CD4-positive, alpha-beta T cell treated with Interleukin-21 for 1 hour (primary cell): ENCODE data around the gene TPRN.

Experiments
- DNase-seq: peaks from one replicate; pipeline ENCODE4 v3.0.0-alpha.2; 2020

The TPRN gene

DNA sequence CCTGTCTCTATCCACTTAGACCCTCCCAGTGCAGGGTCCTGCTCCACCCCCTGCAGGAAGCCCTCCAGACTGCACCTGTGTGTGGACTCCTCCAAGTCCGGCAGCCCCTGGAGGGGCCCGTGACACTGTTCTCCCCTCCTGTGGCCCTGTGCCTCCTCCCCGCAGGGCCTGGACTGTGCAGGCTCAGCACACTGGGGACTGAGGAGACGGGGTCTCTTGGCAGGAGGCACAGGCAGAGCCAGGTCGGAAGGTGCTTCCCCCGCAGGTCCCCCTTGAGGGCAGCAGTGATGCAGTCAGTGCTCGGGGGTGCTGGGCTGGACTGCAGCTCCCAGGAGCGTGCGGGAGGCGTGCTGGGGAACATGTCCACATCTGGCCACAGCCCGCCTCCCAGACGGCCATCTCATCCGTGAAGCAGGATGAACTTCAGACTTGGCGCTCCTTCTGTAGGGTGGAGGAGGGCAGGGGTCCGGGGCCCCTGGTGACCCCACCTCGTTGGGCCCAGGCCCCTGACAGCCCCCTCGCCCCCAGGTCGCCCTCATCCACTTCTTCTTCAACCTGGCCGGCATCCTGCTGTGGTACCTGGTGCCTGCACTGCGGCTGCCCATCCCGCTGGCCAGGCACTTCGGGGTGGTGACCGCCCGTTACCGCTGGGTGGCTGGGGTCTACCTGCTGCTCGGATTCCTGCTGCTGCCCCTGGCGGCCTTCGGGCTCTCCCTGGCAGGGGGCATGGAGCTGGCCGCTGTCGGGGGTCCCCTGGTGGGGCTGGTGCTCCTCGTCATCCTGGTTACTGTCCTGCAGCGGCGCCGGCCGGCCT lies 35.1 kb upstream of the TPRN start:
- no peak for DNase-seq

DNA sequence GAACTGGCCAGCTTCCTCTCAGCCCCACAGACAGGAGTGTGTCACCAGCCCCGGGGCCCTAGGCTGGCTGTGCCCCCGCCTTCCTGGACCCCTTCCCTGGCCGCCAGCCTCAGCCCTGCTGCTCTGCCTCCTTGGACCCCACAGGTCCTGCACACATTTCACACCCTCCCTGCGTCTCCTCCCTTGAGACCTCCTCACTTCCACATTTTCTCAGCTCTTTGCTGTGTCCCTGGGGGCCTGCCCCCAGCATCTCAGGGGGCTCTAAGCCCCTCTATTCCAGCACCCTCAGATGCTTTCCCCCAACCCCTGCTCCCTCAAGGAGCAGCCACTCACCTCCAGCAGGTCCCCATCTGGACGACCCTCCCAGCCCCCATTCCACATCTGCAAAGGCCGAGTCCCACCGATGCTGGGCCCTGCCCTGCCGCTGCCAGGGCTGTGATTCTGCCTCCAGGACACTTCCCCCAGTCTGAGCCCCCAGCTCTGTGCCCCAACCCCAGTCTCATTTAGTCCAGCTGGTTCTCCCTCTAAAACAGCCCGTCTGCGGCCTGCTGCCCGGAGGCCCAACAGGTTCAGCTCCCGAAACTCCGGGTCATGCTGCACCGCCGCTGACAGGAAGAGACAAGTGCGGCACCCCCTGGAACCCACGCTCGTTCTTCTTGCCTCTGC lies 34.4 kb upstream of the TPRN start:
- DNase-seq: no peak

DNA sequence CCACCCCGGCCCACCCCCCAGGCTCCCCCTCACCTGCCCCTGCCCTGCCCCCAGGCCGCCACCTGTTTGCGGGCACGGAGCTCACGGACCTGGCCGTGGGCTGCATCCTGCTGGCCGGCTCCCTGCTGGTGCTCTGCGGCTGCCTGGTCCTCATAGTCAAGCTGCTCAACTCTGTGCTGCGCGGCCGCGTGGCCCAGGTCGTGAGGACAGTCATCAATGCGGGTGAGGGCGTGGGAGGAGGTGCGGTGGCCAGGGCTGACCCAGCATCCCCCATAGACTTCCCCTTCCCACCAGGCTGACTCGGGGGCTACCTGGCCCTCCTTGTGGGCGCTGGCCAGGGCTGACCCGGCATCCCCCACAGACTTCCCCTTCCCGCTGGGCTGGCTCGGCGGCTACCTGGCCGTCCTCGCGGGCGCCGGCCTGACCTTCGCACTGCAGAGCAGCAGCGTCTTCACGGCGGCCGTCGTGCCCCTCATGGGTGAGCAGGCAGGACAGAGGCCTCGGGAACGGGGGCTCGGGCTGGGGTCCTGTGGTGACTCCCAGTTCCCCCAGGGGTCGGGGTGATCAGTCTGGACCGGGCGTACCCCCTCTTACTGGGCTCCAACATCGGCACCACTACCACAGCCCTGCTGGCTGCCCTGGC lies 33.6 kb upstream of the TPRN start:
- no peak for DNase-seq

DNA sequence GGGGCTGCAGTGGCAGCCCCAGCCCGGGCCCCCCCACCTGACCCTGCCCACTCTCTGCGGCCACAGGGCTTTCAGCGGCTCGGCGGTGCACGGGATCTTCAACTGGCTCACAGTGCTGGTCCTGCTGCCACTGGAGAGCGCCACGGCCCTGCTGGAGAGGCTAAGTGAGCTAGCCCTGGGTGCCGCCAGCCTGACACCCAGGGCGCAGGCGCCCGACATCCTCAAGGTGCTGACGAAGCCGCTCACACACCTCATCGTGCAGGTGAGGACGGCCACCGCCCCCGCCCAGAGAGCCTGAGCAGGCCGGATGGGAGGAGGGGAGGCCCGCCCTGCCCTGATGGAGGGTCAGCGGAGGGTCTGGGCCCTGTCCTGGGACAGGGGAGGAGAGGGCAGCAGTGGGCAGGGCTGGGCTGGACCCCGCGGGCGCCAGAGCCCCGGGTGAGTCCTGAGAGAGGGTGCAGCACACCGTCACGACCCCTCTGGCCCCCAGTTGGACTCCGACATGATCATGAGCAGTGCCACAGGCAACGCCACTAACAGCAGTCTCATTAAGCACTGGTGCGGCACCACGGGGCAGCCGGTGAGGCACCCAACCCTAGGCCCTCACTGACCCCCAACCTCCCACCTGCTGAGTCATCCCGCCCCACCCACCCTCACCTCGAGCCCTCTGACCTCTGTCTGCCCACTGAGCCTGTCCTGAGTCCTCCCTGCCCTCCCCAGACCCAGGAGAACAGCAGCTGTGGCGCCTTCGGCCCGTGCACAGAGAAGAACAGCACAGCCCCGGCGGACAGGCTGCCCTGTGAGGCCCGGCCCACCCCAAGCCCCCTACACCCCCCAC lies 32.8 kb upstream of the TPRN start:
- DNase-seq: no peak

DNA sequence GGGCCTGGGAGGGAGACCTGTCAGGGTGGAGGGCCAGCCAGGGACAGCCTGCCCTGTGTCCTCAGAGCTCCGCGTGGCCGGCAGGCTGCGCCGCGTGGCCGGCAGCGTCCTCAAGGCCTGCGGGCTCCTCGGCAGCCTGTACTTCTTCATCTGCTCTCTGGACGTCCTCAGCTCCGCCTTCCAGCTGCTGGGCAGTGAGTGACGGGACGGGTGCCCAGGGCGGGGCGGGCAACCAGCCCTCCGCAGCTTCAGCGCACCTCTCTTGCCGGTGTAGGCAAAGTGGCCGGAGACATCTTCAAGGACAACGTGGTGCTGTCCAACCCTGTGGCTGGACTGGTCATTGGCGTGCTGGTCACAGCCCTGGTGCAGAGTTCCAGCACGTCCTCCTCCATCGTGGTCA lies 32.0 kb upstream of the TPRN start:
- DNase-seq: no peak

DNA sequence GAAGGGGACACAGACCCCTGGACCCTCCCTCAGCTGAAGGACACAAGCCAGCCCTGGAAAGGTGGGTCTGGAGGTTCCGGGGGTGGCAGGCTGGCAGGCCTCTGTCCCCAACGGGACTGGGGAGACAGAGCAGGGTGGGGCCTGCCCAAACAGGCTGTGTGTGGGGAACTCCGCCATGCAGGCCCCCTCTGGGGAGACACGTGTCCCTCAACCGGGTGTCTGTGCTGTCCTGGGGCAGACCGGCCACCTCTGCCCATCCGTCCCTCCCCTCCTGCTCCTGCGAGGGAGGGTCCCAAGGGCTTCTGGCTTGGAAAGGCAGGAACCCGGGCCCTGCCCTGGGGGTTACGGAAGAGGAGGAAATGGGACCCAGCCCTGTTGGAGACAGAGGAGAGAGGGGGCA lies 31.6 kb upstream of the TPRN start:
- DNase-seq: no peak

DNA sequence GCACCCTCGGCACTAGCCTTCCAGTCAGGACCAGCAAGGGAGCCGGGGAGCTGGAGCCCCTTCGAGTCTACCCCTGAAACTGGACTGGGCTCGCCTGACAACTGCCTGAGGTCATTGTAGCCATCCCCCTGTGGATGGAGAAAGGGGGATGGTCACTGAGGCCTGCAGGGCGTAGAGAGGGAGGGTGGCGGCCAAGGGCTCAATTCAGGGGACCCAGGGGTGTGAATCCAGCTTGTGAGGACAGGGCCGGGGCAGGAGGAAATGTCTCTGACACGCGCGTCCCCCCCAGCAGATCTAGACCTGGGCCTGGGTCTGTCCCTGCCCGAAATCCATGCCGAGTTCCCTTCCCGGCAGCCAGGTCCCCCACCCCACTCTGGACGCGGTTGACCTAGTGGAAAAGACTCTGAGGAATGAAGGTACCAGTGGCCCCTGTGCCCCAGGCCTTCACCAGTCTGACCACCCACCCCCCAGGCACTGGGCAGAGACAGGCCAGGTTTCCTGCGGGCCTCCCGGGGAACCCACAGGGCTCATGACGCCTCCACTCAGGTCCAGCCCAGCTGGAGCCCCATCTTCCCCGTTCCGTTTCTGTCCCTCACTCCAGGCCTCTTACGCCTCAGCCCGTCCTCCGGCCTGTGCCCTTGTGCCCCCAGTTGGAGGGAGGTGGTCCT lies 31.0 kb upstream of the TPRN start:
- no peak for DNase-seq

DNA sequence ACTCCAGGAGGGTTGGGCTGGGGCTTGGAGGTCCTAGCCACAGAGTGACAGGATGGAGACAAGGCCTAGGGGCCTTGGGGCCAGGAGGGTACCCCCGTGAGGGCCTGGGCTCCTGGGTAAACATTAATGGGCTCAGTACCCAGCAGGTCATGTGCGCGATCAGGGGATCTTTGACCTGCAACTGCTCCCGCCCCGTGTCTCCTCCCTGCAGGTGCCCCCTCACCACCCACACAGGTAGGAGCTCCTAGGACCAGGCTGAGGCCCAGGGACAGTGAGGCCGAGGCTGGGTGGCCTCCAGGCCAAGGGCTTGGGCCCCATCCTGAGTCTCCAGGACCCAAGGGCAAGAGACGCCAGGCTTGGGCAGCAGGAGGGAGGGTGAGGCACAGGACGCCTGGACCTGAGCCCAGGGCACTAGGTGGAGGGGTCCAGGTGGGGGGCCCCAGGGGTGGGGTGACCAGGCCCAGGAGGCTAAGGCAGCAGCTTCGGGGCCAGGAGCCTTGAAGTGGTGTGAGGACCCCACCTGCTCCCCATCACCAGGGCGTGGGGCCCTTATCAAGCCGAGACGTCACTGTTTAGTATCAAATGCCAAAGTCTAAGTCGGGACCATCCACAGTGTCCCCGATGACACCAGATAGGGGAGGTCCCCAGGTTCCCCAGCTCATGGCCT lies 30.3 kb upstream of the TPRN start, which contains the start of gene SLC34A3:
TSS of gene SLC34A3 (plus strand) at position 197 of the 667 bp plus-strand sequence. CDS start 802 bp downstream, outside the sequence.
- DNase-seq: no peak

DNA sequence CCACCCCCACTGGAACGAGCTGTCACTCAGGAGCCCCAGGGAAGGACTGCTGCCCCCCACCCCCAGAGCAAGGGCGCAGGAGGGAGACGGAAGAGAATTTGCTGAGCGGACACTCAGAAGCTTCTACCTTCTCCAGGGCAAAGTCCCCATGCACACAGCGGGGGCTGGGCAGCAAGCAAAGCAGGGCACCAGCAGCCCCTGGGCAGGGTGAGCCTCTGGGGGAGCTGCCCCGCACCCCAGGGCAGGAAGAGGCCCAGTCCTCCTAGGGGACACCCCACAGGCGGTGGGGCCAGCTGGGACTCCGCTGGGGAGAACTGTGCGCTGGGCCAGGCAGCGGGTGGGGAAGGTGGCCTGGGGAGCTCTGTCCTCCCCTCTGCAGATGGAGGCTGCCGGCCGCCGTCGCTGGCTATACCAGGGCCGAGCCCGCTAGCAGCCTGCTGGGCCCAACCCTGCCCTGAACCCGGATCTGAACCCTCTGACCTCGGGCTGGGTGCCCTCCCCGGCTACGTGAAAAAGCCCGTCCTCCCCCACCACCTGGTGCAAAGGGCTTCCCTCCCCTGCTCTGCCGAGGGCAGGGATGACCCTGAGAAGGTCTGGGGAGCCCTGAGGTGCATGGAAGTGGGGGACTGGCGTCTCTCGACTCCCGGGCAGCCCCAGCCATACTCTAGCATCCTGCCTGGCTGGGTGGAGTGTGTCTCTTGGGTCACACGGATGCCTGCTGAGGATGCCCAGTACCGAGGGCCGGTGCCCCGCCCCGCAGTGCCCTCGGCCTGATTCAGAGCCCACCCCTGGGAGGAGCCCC lies 29.6 kb upstream of the TPRN start:
- no peak for DNase-seq

DNA sequence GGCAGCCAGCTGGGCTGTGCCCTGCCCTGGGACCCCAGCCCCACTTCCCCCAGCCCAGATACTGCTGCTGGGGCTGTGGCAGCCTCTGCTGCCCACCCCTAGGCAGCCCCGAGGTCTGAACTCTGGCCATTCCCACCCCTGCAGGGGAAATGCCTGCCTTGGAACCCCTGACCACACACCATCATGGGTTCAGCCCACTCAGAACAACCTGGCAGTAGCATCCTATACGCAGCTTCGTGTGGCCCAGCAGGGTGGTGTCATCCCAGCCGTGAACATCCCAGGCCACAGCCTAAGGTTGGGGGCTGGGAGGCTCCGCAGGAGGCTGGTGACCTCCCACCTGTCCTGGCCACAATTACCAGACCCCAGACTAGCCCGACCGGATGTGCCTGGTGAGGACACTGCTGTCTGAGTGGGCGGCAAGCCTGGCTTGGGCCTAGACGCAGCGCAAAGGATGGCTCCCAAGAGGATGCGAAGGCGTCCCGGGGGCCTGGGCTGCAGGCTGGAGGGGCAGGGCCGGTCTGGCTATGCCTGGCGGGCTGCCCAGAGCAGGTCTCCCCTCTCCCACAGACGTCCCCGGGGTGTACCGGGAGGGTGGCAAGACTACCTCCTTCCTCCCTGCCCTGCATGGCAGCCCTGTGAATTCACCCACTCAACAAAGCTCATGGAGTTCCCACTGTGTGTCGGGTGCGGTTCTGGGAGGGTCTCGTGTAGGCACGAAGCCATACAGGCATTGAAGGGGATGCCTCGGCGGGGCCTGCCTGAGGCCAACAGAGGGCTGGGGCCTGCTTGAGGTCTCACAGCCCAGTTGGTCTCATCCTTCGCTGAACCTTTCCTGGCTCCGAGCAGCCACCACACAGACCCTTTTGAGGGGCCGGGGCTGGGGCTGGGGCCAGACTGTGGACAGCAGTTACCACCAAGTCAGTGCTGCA lies 28.7 kb upstream of the TPRN start:
- DNase-seq: no peak

DNA sequence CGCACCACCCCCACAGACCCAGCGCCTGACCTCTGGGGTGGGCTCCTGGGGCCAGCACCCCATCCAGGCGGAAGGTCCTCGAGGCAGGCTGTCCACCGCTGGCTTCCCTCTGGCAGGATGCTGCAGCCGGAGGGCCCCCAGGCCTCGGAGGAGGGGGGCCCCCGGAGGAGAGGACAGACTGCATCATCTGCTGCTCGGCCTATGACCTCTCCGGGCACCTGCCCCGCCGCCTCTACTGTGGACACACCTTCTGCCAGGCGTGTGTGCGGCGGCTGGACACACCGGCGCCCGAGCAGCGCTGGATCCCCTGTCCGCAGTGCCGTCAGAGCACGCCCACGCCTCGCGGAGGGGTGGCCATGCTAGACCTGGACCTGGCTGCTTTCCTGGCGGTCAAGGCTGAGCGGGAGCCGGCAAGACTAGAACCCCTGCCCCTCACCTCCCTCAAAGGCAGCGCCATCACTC lies 28.0 kb upstream of the TPRN start:
- no peak for DNase-seq

DNA sequence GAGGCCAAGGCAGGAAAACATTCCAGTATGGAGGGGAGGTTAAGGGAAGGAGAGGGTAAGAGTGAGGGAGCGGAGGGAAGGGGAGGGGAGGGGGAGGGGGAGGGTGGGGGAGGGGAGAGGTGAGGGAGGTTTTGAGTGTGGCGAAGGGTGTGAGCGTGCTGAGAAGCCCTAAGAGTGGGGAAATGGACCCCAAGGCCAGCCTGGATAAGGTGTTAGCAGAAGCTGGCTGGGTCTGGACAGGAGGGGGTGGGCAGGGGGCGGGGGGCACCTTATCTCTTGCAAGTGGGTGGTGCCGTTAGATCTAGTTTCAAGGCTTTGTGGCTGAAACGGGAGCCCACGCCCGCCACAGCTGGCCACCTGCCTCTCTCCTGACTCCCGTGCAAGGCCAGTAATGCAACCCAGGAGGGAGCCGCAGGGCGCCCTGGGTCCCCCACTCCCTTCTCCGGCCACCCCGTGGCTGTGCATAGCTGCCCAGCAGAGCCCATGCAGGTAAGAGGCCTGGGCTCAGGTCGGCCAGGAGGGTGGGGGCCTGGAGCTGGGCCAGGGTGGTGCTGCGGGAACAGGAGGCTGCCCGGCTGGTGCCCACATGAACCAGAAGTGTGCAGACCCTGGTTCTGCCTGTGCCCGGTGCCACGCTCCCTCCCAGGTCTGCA lies 27.4 kb upstream of the TPRN start:
- no peak for DNase-seq

DNA sequence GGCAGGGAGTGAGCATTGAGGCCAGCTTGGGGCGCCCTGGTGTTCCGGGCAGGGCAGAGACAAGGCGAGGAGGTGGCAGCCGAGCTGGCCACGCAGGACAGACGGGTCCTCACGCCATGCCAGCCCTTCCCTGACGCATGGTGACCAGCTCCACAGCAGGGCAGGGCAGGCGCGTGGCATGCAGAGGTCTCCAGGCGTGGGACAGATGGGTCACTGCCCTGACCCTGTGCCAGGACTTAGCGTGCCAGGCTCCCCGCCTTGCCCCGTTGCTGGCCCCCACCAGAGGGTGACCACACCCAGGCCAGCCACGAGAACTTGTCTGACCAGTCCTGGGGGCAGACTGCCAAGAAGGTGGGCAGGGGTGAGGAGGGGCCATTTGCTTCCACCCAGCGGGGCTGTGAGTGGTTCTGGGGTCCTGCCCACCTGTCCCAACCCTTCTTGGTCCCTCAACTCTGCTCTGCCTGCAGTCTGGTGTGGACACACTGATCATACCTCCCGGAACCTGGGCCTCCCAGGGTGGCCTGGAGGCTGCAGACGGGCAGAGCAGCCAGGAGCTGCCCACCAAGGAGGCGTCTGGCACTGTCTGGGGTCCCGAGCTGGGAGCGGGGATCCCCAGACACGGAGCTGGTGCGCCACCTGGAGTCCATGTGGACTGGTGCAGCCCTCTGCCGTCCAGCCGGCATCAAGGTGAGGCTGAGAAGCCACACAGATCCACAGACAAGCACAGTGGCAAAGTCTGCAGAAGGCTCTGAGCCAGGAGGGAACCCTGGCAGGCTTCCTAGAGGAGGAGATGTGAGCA lies 26.7 kb upstream of the TPRN start, which contains the start of gene RNF224:
TSS of gene RNF224 (plus strand) at position 449 of the 799 bp plus-strand sequence. CDS start 834 bp downstream, outside the sequence.
- peak; percentile 84 for DNase-seq

DNA sequence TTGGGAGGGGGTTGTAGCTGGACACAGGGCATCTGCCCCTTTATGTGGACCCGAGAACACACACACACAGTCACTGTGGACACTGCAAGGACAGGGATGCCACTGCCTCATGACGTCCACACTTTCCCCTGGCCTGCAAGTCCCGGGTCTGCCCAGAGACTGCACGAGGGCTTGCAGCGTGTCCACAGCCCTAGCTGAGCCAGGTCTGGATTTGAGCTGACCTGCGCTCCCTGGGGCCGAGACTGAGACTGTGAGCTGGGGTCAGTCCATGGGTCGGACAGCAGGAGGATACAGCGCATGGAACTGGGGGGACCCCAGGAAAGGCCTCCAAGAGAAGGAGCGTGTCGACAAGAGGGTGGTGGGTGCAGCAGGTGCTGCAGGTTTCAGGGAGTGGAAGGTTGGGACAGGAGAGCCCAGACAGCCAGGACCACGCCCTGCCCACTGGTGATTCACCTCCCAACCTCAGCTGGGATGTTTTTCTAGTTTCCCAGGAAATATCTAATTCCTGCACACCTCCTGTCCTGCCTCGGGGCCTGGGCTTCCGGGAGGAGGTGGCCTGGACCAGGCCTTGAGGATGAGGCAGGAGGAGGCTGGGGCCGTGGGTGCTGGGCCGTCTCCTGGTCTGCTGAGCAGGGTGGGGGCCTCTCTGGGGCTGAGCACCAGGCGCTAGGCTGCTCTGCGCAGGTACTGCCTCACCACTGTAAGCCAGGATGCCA lies 26.0 kb upstream of the TPRN start:
- no peak for DNase-seq

DNA sequence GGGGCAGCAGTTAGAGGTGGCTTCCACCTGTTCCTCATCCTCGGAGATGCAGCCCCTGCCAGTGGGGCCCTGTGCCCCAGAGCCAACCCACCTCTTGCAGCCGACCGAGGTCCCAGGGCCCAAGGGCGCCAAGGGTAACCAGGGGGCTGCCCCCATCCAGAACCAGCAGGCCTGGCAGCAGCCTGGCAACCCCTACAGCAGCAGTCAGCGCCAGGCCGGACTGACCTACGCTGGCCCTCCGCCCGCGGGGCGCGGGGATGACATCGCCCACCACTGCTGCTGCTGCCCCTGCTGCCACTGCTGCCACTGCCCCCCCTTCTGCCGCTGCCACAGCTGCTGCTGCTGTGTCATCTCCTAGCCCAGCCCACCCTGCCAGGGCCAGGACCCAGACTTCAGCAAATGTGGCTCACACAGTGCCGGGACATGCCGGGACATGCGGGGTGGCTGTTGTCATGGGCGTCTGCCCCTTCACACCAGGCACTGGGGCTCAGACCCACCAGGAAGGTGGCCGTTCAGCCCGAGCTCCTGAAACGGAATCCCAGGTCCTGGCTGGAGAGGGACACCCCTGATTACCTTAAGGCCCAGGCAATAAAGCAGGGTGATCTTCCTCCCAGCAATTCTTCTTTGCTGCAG lies 25.3 kb upstream of the TPRN start:
- DNase-seq: no peak

DNA sequence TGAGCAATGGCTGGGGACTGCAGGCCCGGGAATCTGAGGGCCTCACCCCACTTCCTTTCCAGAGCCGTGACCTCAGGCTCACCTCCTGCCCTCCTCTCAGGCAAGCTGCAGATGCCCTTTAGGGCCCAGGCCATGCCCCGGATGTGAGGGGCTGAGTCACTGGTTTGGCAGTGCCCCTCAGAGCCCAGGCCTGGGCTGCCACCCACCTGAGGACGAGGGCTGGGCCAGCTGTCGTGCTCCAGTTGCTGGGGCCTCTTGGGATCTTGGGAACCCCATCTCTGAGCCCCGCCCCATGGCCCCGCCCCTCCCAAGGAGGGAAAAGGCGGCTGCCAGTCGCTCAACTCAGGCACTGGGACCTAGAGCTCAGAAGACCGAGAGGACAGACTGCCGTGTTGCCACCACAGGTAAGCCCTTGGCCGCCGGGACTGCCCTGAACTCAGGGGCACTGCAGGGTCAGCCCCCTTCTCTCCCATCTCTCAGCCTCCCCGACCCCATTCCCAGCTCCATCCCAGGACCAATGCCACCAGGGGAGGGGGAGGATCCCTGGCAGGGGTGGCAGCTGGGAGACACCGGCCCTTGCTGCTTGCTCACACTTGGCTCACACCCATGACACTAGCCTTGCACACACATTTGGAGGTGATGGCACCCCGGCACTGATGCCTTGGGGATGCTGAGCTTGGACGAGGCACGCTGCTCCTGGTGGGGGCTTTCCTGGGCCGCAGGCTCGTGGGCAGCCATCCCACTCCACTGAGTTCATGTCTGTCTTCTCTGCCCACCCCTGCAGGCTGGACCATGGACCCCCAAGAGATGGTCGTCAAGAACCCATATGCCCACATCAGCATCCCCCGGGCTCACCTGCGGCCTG lies 24.5 kb upstream of the TPRN start, which contains the start of gene CYSRT1:
TSS of gene CYSRT1 (plus strand) at position 345 of the 865 bp plus-strand sequence. CDS start at position 793, 448 bp downstream.
- no peak for DNase-seq
